Nucleus accumbens (tissue), 56 donors: ENCODE data around the gene CHRDL2.
"Not testable (repeated sequence)": the region's sequence is repeated elsewhere in the genome, so short reads cannot be mapped to it uniquely, and the experiment has no call there.

Source experiments
- DNase-seq, 56 donors: peaks; one replicate each; lab custom pipeline; 2025; lab: John Stamatoyannopoulos, UW

The CHRDL2 gene

DNA sequence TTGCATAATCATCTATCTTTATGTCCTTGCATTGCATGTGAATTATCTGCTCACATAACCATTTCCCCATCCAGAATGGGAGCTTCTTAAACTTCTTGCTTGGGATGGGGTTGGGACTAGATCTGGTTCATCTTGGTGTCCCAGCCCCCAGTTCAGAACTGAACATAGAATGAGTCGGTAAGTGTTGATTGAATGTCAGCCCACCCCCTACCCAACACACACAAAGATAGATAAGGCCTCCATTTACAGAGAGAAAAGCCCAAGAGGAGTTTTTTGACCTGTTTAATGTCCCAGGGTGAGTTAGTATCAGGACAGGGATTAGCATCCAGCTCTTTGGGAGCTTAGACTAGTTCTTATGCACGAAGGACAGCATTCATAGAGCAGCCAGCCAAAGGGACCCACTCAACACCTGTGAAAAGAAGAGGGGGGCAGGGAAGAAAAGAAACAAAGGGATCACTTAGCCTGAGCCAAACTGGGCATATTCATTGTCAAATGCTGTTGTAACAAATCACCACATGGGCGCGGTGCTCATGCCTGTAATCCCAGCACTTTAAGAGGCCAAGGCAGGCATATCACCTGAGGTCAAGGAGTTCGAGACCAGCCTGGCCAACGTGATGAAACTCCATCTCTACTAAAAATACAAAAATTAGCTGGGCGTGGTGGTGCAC lies 57.4 kb downstream of the CHRDL2 start:
- peak in 21 of 56 donors; percentile 24 to 79 (median 40) for DNase-seq

- DNase-seq = peak in 11 of 56 donors; percentile 21 to 79 (median 37)
Observed at GRCh38 chr11:74672956-74673692, 58.1 kb downstream of the CHRDL2 start.

DNA sequence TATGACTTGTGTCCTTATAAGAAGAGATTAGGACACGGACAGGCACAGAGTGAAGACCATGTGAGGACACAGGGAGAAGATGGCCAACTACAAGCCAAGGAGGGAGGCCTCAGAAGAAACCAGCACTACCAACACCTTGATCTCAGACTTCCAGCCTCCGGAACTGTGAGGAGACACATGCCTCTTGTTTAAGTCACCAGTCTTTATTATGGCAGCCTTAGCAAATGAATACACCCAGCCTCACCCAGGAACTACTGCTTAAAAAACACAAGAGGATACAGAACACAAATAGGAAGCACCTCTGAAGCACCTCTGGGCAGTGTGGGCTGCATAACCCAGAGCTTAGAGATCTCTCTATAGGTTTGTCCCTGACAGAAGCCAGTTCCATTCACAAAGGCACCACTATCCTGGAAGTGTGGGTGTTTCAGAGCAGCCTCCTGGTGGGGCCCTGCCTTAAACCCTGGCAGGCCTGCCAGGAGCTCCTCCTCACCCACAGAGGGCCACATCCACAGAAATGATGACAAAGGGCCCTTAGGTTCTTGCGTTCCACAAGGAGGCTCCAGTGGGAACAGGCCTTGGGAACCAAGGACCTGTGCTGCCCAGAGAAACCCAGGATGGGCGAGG lies 58.8 kb downstream of the CHRDL2 start:
- no peak for DNase-seq

DNA sequence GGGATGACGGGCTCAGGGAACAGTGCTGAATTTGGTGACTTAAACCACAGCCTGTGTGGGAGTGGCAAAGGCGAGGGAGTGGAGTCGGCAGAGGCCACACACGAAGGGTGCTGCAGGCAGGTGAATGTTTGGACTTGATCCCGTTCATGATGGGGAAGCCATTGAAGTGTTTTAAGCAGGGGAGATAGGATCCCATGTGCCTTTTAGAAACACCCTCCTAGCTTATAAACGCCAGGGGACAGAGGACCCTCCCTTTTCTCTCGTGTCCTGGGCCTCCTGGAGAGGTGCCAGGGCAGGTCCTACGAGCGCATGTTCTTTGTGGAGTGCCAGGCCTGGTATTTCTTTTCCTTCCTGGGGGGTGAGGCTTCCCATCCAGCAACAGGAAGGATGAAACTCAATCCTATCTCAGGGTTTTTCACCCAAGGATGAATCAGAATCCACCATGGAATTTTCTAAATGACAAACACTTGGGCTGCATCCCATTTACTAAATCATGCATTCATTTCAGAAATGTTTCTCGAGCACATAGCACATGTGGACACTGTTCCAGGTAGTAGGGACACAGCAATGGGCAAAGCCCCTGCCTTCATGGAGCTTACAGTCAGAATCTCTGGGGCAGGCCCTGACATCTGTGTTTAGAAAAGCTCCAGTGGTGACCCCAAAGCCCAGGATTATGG lies 59.6 kb downstream of the CHRDL2 start:
- DNase-seq = no peak

GRCh38 chr11:74670171-74670570 lies 61.1 kb downstream of the CHRDL2 start:
- DNase-seq = no peak

DNA sequence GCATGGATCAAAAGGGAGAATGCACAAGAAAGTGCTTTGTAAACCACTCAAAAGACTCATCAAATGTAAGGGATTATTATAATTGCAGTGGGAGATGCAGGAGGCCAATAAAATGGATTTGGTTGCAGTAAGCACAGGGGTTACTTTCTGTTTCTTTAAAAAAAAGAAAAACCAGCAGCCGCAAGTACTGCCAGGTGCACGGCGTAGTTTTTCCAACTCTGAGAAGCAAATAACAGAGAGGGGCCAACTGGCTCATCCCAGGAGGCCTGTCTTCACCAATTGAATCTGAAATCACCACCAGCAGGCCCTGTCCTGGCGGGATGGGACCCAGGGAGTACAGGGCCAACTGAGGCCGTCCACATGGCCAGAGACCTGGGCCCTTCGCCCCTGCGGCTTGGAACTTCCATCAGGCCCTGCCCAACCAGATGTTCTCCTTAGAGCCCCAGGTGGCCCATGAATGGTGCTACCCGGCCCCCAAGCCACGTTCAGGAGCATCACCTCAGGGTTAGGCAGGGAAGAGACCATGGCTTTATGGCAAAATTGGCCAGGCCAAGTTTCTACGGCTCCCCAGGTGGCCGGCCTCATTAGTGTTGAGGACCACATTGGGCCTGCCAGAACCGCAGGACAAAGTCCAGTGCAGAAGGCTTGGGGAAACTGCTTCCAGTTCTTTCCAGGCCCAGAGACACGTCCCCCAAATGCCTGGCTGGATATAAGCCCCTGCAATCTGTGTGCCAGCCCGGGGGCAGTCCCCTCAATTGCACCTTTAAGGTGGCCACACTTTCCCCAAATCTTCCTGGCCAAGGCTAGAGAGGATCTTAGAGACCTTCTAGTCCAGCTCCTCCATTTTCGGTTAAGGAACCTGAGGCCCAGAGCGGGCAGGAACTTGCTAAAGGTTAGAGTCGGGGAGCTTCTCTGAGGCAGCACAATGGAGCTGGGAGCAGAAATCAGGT lies 61.7 kb downstream of the CHRDL2 start:
- no peak for DNase-seq

GRCh38 chr11:74663315-74663714 lies 67.9 kb downstream of the CHRDL2 start:
- no peak for DNase-seq

DNA sequence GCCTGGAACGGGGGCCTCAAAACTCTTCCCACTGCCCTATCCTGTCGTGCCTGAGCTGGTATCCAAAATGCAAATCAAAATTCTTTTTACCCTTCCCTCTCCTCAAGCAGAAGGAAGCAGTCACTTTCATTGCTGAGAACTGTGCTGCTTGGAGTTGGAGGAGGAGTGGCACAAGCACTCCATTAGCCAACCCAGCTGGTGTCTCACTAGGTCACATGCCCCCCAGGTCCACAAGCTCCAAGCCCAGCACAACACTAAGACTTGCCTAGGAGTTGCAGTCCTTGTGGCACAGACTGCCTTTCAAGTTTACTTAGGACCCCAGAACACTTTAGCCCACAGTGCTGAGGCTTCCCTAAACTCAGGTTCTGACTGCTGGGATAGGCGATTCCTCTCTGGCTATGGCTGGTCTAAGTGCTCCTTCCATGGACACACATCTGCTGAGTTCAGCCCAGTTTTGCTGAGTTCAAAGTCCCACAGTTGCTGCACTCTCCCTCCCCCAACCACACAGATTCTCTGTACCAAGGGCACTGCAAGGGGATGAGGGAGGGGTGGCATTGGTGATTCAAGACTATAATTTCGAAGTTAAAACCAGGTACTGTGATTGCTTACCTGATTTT lies 68.6 kb downstream of the CHRDL2 start:
- no peak for DNase-seq

- DNase-seq = not testable (repeated sequence)
Observed at GRCh38 chr11:74659124-74659523, 72.1 kb downstream of the CHRDL2 start.

- no peak for DNase-seq
Observed at GRCh38 chr11:74654976-74655375, 76.2 kb downstream of the CHRDL2 start.

- no peak for DNase-seq
Observed at GRCh38 chr11:74650498-74650897, 80.7 kb downstream of the CHRDL2 start.

GRCh38 chr11:74648894-74649293 lies 82.3 kb downstream of the CHRDL2 start:
- DNase-seq = no peak

GRCh38 chr11:74647831-74648230 lies 83.4 kb downstream of the CHRDL2 start:
- no peak for DNase-seq

DNA sequence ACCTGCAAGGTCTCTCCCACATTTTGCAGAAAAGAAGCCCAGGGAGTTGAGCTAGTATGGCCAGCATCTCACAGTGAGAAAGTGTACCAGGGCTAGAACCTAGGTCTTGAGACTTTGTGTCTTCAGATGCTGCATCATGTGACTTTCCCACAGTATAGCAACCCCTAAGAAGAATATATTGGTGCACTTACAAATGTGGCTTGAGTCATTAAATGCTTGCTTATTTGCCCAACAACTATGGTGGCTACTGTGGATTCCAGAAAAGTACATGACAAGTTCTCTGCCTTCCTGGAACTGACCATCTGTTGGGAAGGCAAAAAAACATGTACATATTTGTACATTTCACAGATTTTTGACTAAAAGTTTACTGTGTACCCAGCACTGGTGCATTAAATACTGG lies 83.8 kb downstream of the CHRDL2 start:
- no peak for DNase-seq

- DNase-seq = no peak
Observed at GRCh38 chr11:74646954-74647353, 84.3 kb downstream of the CHRDL2 start.
